ENCODE results near the gene CPXM2.

Gene CPXM2

GRCh38 chr10:123868038-123869019, 23.3 kb downstream of the CPXM2 start:
- DNase-seq: no peak

GRCh38 chr10:123865880-123866279, 25.7 kb downstream of the CPXM2 start:
- DNase-seq: no peak

GRCh38 chr10:123865350-123865749, 26.3 kb downstream of the CPXM2 start:
- no peak for DNase-seq

GRCh38 chr10:123864923-123865322, 26.7 kb downstream of the CPXM2 start:
- no peak for DNase-seq

GRCh38 chr10:123863721-123864482, 27.7 kb downstream of the CPXM2 start:
- peak in 1 of 2 experiments; percentile 1 for DNase-seq

GRCh38 chr10:123863183-123863575, 28.4 kb downstream of the CPXM2 start:
- no peak for DNase-seq

GRCh38 chr10:123862421-123863182, 29.0 kb downstream of the CPXM2 start:
- DNase-seq: no peak

- DNase-seq: no peak
Observed at GRCh38 chr10:123860856-123861255, 30.8 kb downstream of the CPXM2 start.

- no peak for DNase-seq
Observed at GRCh38 chr10:123860209-123860608, 31.4 kb downstream of the CPXM2 start.

GRCh38 chr10:123859653-123860050, 32.0 kb downstream of the CPXM2 start:
- no peak for DNase-seq

GRCh38 chr10:123858907-123859652, 32.5 kb downstream of the CPXM2 start:
- DNase-seq: no peak

- no peak for DNase-seq
Observed at GRCh38 chr10:123858077-123858681, 33.4 kb downstream of the CPXM2 start.

- DNase-seq: no peak
Observed at GRCh38 chr10:123857616-123858015, 34.0 kb downstream of the CPXM2 start.

GRCh38 chr10:123855008-123855684, 36.5 kb downstream of the CPXM2 start:
- DNase-seq: no peak

GRCh38 chr10:123854498-123854897, 37.1 kb downstream of the CPXM2 start:
- DNase-seq: no peak

- no peak for DNase-seq
Observed at GRCh38 chr10:123854003-123854402, 37.6 kb downstream of the CPXM2 start.

GRCh38 chr10:123852411-123852951, 39.1 kb downstream of the CPXM2 start:
- DNase-seq: no peak

- no peak for DNase-seq
Observed at GRCh38 chr10:123848564-123849457, 42.8 kb downstream of the CPXM2 start.

GRCh38 chr10:123847686-123848432, 43.7 kb downstream of the CPXM2 start:
- no peak for DNase-seq
